ENCODE data around the gene JPH3. TPM values are rescaled to one million over a fixed set of nuclear protein-coding genes. Genes with fewer than 3 reads are reported as not detected.

The JPH3 gene
- total RNA-seq, 6 experiments from 2014 or later = not detected

DNA sequence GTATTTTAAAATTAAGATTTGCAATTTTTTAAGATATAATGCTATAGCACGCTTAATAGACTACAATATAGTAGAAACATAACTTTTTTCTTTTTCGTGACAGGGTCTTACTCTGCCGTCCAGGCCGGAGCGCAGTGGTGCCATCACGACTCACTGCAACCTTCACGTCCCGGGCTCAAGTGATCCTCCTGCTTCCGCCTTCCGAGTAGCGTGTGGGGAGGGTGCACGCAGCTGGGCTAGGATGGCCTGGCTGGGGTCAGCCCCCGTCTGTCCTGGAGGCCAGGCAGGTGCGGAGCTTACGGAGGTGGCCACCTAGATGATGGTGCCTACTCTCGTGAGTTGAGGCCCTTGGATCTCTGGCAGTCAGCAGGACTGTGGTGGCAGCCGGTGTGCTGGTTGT lies 50.1 kb downstream of the JPH3 start:
- no peaks in the 10 kb centered on the region for H3K4me1 Mint-ChIP-seq (ENCODE audit: low read depth)
- H3K36me3 Mint-ChIP-seq (ENCODE audit: low read depth) = no peaks in the 10 kb centered on the region
- no peak for DNase-seq
- no peak overlapping the region for H3K27ac Mint-ChIP-seq
- H3K4me3 Mint-ChIP-seq = no peak overlapping the region
- TF ChIP-seq, protein P1, sequence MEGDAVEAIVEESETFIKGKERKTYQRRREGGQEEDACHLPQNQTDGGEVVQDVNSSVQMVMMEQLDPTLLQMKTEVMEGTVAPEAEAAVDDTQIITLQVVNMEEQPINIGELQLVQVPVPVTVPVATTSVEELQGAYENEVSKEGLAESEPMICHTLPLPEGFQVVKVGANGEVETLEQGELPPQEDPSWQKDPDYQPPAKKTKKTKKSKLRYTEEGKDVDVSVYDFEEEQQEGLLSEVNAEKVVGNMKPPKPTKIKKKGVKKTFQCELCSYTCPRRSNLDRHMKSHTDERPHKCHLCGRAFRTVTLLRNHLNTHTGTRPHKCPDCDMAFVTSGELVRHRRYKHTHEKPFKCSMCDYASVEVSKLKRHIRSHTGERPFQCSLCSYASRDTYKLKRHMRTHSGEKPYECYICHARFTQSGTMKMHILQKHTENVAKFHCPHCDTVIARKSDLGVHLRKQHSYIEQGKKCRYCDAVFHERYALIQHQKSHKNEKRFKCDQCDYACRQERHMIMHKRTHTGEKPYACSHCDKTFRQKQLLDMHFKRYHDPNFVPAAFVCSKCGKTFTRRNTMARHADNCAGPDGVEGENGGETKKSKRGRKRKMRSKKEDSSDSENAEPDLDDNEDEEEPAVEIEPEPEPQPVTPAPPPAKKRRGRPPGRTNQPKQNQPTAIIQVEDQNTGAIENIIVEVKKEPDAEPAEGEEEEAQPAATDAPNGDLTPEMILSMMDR (IDR thresholded peaks at IDR 0.05) = no peak
- H3K27me3 Mint-ChIP-seq (ENCODE audit: insufficient read depth) = peaks cover 59% of the 10 kb centered on the region
- H3K9me3 Mint-ChIP-seq = no peaks in the 10 kb centered on the region

DNA sequence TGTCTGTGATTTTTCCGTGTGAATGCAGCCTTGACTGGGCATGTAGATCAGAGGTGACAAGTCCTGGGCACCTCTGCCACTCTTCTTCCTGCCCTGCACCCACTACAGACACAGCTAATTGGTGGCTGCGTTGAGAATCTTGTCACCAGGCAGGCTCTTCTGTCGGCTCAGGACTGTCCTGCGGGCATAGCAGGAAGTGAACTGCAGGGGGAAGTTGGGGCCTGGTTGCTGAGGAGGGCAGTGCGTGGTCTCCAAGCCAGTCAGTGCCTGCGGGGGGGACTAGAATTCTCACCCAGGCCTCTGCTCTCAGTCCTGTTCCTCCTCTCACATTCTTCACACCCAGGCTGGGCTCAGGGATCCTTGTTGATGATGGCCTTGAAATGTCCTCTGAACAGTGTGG lies 50.5 kb downstream of the JPH3 start:
- no peak for DNase-seq
- H3K4me1 Mint-ChIP-seq (ENCODE audit: low read depth) = no peaks in the 10 kb centered on the region
- H3K4me3 Mint-ChIP-seq = no peak overlapping the region
- no peak overlapping the region for H3K27ac Mint-ChIP-seq
- H3K36me3 Mint-ChIP-seq (ENCODE audit: low read depth) = no peaks in the 10 kb centered on the region
- peaks cover 59% of the 10 kb centered on the region for H3K27me3 Mint-ChIP-seq (ENCODE audit: insufficient read depth)
- TF ChIP-seq, protein P1 (IDR thresholded peaks at IDR 0.05) = no peak
- no peaks in the 10 kb centered on the region for H3K9me3 Mint-ChIP-seq

DNA sequence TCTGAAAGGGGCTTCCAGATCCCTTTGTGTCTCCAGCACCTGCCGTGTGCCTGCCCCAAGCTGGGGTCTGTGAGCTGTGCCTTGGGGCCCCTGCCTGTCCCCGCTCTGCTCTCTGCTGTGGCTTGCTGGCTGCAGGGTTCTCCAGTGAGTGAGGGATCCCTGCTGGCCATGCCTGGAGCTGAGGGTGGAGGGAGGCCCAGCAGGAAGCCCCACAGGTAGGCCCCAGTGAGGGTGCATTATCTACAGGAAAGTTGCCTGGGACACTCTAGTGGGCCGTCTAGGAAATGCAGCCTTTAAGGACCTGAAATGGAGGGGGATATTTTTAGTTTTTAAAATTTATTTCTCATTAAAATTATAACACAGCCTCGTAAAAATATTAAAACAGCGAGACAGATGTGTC lies 50.9 kb downstream of the JPH3 start:
- Mint-ChIP-seq H3K27ac (no peak overlapping the region), H3K36me3 (ENCODE audit: low read depth) (no peaks in the 10 kb centered on the region), H3K4me3 (no peak overlapping the region), H3K4me1 (ENCODE audit: low read depth) (no peaks in the 10 kb centered on the region), H3K9me3 (no peaks in the 10 kb centered on the region), H3K27me3 (ENCODE audit: insufficient read depth) (peaks cover 55% of the 10 kb centered on the region)
- DNase-seq = no peak
- TF ChIP-seq, protein P1 (IDR thresholded peaks at IDR 0.05) = peak; percentile 82

DNA sequence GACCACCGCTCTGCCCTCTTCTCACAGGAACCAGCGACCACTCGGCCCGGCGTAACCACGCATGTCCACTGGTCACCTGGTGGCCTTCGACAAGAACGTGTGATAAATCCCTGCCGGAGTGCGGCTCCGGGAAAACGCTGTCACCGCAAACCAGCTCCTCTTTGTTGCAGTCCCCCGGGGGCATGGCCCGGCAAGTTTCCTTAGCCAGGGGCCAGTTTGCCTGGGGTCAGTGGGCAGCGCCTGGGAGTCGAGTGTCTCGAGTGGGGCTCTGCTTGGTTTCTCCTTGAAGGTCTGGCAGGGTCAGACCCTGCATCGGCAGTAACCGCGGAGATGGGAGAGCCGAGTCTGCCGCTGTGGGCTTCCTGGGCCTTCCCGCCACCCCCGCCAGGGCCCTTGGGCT lies 52.5 kb downstream of the JPH3 start:
- peaks cover 45% of the 10 kb centered on the region for H3K27me3 Mint-ChIP-seq (ENCODE audit: insufficient read depth)
- DNase-seq = no peak
- TF ChIP-seq, protein P1 (IDR thresholded peaks at IDR 0.05) = no peak
- no peaks in the 10 kb centered on the region for H3K36me3 Mint-ChIP-seq (ENCODE audit: low read depth)
- H3K9me3 Mint-ChIP-seq = no peaks in the 10 kb centered on the region
- no peak overlapping the region for H3K4me3 Mint-ChIP-seq
- no peaks in the 10 kb centered on the region for H3K4me1 Mint-ChIP-seq (ENCODE audit: low read depth)
- H3K27ac Mint-ChIP-seq = no peak overlapping the region

DNA sequence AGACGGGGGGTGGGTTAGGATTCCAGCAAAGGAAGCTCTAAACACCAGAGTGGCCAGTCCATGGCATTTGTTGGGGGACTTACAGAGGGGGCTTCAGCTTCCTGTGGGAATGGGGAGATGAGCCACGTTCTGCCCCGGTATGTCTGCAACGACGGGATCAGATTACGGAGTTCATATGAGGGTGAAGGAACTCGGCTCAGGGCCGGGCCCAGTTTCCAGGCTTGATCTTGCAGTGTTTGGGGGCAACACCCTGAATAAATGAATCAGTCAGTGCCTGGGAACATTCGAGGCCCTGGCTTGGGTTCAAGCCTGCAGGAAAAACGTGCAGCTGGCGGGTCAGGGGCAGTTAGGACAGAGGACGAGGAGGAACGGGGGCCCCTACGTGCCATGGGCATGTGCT lies 54.0 kb downstream of the JPH3 start:
- H3K27me3 Mint-ChIP-seq (ENCODE audit: insufficient read depth) = peaks cover 53% of the 10 kb centered on the region
- H3K36me3 Mint-ChIP-seq (ENCODE audit: low read depth) = no peaks in the 10 kb centered on the region
- H3K4me1 Mint-ChIP-seq (ENCODE audit: low read depth) = no peaks in the 10 kb centered on the region
- no peaks in the 10 kb centered on the region for H3K9me3 Mint-ChIP-seq
- TF ChIP-seq, protein P1 (IDR thresholded peaks at IDR 0.05) = no peak
- H3K4me3 Mint-ChIP-seq = no peak overlapping the region
- no peak for DNase-seq
- H3K27ac Mint-ChIP-seq = no peak overlapping the region

DNA sequence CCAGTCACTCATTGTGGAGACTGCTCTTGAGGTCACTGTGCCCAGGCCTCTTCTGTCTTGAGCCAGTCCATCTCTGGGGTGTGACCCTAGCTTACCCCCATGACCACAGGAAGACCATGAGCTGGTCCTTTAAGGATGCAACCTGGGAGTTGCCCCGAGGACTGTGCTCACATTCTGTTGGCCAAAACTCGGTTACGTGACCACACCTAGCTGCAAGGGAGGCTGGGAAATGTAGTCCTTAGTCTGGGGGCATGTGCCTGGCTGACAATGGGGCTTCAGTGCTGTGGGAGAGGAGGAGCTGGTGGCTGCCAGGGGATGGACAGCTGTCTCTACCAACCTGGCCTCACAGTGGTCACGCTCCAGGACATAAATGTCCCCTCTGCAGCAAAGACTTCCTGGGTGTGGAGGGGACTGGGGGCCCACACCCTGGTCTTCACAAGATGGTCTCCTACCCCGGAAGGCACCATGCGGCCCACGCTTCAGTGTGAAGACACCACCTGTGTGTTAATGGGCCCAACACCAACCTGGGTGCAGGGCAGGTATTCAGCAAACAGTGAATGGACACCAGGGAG lies 55.4 kb downstream of the JPH3 start:
- no peak overlapping the region for H3K27ac Mint-ChIP-seq
- H3K36me3 Mint-ChIP-seq (ENCODE audit: low read depth) = no peaks in the 10 kb centered on the region
- no peaks in the 10 kb centered on the region for H3K4me1 Mint-ChIP-seq (ENCODE audit: low read depth)
- H3K4me3 Mint-ChIP-seq = no peak overlapping the region
- H3K9me3 Mint-ChIP-seq = no peaks in the 10 kb centered on the region
- H3K27me3 Mint-ChIP-seq (ENCODE audit: insufficient read depth) = peaks cover 51% of the 10 kb centered on the region
- TF ChIP-seq, protein P1 (IDR thresholded peaks at IDR 0.05) = no peak
- DNase-seq = no peak
